NK-92 treated with Interleukin-12 subunit alpha and Interleukin-12 subunit beta, amount 100 ng/mL, for 24 hours (cell line): Measurements from ENCODE around the gene NRCAM.

ENCODE experiments used
- DNase-seq: peaks from one replicate; lab custom pipeline; 2025; lab: John Stamatoyannopoulos, UW

Gene NRCAM

DNA sequence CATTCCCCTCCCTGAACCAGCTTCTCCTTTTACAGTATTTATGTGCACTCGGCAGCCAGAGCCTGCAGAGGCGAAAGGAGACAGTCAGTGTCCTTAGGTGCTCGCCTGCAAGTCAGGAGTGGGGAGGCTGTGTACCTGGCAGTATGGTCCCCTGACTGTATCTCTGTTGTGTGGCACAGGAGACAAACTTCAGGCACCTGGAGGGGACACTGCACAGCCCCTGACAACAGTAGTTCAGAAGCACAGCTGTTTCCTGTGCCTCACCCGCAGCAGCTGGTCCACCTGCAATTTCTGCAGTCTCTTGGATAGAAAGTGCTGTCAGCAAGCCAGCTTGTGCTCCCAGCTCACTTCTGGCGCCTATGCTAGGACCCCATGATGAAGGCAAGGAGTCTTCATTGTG, 252.7 kb downstream of the NRCAM start:
- no peak for DNase-seq

DNA sequence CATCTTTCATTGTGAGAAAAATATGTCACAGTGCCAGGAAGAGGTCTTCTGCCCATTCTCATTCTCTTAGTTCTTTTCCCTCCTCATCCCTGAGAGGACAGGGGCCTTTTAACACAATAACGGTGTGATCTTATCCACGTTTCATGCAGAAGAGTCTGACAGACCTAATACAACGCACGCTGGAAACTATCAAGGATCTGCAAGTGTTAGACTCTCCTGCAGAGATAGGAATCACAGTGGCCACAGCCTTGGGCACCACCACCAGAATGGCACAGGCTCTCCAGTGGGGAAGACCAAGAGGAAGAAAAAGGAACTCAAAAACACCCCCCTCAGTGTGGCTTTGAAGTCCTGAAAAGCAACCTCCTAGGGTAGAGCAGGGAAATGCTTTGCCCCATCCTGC, 253.5 kb downstream of the NRCAM start:
- DNase-seq: no peak

DNA sequence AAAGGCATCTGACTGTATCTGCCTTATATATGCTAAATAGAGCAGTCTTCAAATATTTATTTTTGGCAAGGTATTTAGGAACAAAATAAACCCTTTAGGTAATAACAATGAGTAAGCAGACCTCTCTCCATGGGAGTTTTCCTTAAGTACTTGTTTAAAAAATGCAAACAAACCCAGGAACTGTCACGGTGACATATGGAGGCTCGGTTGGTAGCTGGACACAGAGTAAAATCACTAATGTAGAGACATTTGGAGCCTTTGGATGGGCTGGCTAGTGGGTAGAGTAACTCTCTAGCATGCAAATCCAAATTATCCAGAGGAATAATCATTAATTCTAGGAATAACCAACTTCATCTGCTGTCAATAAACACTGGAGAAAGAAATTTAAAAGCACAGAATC, 254.5 kb downstream of the NRCAM start:
- DNase-seq: no peak

DNA sequence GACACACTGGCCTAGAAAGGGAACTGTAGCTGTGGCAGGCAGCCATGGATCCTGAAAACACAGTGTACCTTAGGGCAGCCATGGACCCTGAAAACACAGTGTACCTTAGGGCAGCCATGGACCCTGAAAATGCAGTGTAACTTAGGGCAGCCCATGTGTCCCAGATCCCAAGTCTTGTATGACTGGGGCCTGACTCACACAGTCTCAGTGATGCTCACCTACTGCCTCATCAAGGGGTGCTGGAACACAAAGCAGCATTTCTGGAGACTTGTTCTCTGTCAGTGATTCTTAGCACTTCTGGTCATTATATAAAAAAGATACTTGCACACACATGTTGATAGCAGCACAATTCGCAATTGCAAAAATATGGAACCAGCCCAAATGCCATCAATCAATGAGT, 255.9 kb downstream of the NRCAM start:
- no peak for DNase-seq

DNA sequence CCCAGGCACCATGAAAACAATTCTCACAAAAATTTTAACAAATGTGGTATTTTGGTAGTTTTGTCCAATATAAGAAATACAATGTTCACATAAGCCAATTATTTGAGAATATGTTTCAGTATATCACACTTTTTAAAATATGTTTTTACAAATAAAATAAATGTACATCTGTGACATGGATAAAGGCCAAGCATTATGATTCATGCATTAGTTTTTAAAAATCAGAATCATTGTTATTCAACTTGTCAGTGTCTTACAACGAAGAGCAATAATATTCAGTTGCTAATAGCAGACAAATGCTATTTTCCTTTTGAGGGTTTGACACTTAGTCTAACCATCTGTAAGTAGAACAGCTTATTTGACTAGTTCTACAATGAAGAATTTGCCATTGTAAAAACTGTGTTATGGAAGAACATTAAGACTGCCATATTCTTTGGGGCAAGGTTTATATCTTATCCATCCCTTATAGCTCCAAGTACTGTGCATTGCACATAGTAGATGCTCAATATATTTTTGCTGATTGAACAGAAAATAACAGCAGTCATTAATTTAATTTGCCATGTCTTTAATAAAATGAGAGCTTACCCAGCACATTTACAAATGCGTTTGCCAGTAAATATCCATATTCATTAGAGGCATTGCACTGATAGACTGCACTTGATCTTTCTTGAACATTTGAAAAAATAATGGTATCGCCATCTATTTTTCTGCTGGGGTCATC, 258.7 kb downstream of the NRCAM start:
- DNase-seq: no peak

DNA sequence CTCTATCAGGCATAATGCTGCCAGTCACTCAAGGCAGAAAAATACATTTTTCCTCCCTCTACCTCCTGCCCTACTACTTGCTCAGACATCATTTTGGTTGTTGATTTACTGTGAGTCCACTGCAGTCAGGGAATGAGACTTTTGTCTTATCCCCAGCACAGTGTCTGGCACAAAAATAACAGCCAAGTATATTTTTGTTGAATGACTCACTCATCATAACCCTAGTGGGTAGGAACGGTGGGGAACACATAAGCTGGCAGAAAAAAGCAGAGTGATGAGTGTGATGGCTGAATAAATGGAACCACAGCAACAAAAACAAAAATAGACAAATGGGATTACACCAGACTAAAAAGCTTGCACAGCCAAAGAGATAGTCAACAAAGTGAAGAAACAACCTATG, 260.2 kb downstream of the NRCAM start:
- no peak for DNase-seq

DNA sequence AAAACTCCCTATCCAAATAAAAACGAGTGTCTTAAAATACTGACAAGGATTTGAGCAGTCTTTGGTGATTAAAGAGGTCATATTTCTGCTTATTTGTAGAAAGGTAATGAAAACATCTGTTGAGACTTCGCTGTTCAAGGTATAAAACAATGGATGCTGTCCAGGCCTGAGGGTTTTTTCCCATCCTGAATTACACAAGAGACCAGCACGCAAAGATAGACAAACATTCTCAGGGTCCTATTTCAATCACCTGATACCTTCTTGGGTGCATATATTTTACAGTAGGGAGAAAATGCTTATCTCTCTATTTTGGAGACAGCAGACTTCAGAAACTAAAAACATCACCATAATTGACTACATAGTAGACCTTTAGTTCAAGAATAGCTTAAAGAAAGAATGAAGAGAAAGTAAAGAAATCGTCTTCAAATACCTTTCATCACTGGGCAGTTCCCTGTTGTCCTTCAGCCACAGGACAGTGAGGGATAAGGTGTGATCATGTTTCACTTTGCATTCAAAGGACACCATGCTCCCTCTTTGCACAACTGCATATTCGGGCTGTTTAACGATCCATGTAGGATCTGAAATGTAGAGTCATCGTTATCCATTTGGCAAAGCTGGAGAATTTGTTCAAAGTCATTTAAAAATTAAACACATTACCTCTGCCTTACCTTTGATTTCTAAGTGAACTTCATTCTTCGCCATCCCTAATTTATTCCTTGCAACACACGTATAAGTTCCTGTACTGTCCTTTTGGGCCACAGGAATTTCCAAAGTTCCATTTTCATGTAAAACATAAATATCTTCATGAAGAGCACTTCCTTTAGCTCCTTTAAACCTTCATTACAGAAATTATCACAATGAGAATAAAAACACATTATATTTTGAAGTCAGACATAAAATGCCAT, 262.4 kb downstream of the NRCAM start:
- no peak for DNase-seq

DNA sequence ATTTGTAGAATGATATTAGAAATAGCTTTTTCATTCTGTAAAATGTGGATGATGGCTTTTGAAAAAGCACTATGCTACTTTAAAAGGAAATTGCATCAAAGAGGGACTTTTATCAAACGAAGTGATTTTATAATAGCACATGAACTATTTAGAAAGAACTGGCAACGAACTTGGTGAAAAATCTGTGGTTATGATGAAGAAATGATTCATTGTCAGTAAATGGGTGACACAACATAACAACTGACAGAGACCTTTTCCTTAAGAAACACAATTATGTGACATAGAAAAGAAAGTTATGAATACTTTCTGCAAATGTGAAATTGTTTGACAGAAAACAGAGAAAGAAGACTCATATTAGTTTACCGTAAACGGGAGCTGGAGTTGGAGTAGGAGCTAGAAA, 265.3 kb downstream of the NRCAM start:
- no peak for DNase-seq

DNA sequence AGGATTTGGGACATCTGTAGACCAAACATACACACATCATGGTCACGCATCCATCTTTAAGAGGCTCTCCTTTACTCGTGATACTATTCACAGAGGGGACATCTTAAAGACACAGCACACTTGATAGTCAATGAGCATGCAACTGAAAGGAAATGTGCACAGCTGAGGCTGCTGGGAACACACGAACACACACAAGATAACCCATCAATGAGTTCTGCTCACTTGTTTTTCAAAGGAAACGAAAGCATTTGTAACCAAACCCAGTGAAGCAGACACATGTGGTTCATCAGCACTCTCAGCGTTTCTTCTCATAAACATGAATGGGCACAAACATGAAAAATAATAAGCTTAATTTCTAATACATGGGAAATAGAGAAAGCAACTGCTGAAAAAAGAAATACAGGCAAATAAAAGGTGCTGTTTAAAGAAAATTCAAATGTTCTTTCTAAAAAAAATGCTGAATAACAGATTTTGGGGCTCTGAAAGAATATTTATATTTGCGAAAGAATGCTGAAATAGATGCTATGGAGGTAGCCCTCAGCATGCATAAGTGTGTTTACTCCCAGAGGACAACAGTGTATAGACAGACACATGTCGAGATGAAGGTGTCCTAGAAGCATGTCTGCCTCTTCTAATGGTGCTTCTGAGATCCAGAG, 266.4 kb downstream of the NRCAM start:
- no peak for DNase-seq

DNA sequence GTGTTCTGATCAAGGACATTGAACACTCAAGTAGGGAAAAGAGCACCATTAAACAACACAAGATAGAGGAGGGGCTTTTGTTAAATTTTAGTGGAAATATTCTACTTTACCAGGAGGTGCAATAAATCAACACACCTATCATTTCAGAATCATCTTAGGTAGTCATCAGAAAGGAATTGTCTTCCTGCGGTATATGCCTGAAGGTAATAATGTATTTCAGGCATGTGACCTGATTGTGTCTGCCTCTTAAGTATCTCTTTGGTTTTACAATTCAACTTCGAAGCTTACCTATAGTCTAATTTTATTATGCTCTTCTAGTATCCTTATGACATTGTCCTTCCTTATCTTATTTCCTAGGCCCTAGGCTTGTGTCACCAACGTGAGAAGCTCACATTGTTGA, 267.5 kb downstream of the NRCAM start:
- no peak for DNase-seq

DNA sequence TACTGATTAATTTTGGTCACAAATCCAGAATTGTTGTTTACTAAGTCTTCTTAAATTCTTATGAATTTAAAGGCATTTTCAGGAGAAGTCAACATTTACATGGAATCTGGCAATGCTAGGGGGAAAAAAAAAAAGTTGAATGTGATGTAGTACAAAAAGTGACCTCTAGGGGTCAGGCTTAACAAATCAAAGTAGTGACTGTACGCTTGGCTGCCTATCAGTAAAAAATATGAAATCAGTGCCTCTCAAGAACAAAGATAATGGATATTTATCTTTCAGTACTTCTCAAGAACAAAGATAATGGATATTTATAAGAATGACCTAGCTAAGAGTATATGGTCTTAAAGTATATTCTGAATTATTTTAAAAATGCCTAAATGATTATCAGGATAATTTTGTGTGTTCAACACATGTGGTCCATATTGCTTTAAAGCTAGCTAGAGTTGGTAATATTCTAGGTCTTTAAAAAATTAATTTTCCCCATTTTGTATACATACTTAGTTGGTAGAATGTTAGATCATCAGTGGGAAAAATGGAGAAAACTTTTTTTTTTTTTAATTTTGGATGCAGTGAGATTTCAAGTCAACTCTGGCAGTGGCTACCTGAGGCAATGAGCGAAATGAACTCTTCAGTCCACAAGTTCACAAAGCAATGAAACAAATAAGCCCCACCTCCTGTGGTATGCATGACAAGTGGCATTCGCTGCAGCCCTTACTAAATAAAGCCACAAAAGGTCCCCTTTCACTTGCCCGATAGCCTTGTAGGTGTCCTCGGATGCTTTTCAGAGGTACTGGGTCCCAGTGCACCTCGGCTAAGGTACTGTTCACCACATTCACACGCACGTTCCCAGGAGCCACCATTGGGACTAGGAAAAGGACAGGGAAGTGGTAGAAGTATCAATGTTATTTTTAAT, 274.9 kb downstream of the NRCAM start:
- DNase-seq: no peak

DNA sequence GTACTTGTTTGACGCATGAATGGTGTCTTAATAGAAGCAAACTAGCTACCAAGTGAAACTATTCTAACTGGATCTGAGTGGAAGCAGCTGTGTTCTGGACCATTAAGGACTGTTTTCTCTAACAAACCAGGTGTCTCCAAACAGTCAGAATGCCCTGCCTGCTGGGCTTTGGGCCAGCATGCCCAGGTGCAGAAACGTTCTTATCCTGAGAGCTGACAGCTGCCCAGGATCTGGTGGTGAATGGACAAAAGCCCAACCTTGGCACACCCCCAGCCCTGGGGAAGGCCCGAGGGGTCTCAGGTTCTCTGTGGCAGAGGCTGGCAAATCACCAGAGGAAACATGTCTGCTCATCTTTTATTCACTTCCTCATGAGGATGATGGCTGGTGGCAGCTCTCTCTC, 277.8 kb downstream of the NRCAM start:
- DNase-seq: no peak

DNA sequence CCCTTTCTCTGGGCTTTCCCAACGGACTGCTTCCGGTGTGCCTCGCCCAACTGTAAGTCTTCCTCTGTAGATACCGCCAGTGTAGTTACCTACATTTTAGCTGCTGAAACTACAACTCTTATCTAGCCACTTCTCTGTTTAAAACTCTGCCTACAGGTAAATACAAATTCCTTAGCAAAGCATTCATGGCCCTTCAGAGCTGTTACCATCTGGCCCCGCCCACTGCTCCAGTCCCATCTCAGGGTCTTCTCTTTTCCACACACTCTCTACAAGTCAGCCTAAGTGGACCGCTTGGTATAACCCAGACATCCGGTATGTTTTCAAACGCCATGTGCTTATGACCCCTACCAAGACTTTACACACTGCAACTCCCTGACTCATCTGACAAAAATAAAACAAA, 285.1 kb downstream of the NRCAM start:
- DNase-seq: no peak

DNA sequence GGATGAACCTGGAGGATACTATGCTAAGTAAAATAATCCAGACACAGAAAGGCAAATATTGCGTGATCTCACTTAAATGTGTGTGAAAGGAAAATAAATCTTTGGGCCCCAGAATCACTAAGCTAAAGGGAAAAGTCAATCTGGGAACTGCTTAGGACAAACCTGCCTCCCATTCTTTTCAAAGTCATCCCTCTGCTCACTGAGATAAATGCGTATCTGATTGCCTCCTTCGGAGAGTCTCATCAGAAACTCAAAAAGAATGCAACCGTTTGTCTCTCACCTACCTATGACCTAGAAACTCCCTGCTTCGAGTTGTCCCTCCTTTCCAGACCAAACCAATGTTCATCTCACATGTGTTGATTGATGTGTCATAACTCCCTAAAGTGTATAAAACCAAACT, 286.0 kb downstream of the NRCAM start:
- DNase-seq: no peak

DNA sequence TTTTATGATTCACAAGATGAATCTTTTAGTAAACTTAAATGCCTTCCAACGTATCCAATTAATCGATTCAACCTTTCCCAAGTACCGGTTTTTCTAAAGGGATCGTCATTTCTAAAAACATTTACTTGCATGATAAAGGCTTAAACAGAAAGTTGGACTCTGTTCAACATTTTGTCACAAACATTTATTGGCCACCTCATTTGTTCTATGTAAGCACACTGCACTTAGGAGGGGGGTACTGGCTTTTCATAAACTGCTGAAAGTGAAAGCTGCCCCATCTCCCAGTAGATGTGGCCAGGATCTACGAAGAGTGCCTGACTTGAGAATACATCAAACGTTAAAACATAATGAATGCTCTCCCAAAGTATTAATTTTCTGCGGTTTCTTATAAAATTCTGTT, 288.8 kb downstream of the NRCAM start:
- DNase-seq: no peak

DNA sequence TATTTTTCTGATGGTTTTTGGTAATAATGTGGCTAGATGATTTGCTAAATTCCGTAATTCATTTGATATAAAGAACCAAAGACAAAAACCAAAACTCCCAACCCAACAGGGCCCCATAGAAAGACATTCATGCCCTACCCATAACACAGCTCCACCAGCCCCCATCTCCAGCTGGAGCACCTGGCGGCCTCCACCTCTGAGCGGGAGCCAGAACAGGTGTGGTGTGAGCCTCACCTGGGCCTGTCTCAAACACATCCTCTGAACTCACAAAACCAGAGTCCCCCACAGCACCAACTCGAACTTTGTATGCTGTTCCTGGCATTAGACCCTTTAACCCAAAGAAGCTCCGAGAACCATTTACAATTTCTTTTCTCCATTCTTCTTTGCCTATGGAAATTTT, 289.5 kb downstream of the NRCAM start:
- no peak for DNase-seq

DNA sequence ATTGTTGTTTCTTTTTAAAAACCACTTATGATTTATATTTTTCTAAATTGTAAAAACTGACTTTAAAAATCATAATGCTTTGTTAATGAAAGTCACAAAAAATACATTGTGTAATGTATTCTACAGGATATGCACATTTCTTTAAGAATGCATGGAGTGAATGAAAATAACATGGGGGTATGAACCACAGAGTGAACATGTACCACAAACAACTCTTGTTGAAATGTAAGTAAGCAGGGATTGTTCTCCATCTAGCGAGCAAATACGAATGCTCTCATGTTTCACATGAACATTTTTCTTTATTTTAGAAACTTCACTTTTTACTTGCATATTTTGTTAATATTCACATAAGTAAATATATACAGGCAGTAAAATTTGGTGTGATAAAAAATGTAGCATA, 290.5 kb downstream of the NRCAM start:
- DNase-seq: no peak

DNA sequence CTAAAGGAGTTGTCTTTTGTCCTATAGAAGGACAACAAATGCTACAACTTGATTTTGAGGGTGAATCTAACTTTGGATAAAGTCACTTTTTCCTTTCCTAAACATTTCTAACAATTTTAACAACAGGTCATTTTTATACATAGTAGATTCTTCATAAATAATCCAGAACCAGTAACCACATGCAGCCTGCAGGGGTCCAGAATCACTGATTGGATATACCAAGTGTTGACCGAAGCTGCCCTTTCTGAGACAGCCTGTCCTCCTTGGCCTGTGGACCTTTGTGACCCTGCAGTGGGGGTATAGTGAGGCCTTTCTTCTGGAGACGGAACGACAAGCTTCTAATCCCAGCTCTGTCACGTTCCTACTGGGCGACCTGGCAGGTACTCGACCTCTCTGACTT, 291.3 kb downstream of the NRCAM start:
- no peak for DNase-seq

DNA sequence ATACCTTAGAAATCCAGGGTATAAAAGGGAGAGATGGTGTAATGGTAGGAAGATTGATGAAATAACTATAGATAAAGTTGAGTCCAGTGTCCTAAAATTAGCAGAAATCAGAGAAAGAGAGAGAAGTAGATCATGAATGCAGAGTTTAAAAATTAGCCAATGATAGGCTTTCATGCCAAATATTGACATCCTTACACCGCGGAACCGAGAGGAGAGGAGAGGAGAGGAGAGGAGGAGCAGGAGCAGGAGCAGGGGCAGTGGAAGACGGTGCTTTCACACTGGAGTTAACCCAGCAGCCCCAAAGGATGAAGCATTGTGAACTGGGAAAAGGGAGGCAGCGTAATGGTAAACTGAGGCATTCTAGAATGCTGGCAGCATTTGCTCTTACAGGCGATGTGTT, 291.9 kb downstream of the NRCAM start:
- no peak for DNase-seq

DNA sequence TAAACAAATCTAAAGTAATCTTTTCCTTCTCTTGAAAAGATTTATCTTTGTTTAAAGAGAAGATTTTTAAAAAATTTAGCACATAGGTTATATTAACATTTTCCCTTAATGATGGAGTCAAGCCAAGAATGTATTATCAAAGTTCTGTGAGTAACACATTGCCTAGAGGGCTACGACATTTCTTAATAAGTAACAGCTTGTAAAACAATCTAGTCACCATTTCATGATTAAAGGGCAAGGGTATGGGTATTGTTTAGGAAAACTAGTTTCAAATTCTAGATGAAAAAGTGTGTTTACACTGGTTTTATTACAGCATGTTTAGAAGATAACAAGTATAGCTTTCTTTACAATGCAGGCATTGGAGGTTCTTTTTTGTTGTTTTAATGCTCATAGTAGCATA, 297.5 kb downstream of the NRCAM start:
- no peak for DNase-seq

DNA sequence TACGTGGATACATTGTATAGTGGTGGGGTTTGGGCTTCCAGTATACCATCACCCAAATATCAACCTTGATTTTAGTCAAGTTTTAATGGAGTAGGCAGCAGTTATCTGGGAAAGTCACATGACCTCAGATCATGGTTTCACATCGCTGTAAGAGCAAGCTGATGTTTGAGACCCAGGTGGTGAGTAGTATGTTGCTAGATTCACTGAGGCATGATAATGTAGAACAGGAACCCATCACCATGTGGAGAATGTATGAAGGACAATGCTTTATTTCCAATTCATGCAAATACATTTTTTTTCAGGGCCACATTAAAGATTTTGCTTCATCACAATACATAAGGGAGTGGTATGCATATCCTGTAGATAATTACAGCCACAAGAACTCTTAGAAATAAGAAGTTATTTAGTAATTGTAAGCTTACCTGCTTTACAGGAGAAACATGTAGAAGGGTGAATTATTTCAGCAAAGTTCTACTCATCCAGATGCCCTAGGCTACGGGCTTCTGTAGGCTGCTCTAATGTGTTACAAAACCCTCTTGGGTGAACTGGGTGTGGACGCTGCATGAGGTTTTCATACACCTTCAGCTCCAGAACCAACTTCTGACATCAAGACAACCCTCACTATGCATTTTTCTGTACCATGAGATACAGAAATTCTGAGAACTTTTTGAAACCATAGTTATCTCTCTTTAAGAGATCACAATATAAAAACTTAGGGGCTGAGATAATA, 298.5 kb downstream of the NRCAM start:
- DNase-seq: no peak
